ENCODE data around the gene WDFY3. TPM values are rescaled to one million over a fixed set of nuclear protein-coding genes. Genes with fewer than 3 reads are reported as not detected.
A peak's percentile ranks its signal among the peaks of the same experiment; 100 is the strongest.

The WDFY3 gene
- total and polyA plus RNA-seq, 2 experiments from 2014 or later = 8.0 to 89.0 TPM

GRCh38 chr4:84892950-84893349 lies 73.5 kb downstream of the WDFY3 start:
- H3K4me3 ChIP-seq = no peak overlapping the region
- Mint-ChIP-seq H3K27me3 (ENCODE audit: insufficient read depth, low read depth, poor library complexity) (peaks cover 2% of the 10 kb centered on the region), H3K9me3 (no peaks in the 10 kb centered on the region), H3K4me1 (peaks cover 15% of the 10 kb centered on the region), H3K4me3 (no peak overlapping the region), H3K36me3 (ENCODE audit: low read depth) (no peaks in the 10 kb centered on the region; the same call in 2 of the 3 replicates), H3K27ac (peak overlapping the region; percentile 76)
- H3K27ac ChIP-seq (ENCODE audit: low read depth) = peak overlapping the region; percentile 72
- H3K4me1 ChIP-seq (ENCODE audit: insufficient read depth) = peaks cover 31% of the 10 kb centered on the region
- H4K20me1 ChIP-seq (replicated peaks; ENCODE audit: insufficient read depth) = 0 out of 2 replicates have a peak, but pooled peaks cover 3% of the 10 kb centered on the region
- DNase-seq (ENCODE audit: low spot score) (peak; percentile 29), ATAC-seq (peak; percentile 70)
- no peaks in the 10 kb centered on the region for H3K9me2 ChIP-seq (ENCODE audit: insufficient read depth)
- TF ChIP-seq STAT1 (IDR thresholded peaks at IDR 0.05; ENCODE audit: unreplicated experiment) (no peak), CTCF (conservative IDR thresholded peaks at IDR 0.05; ENCODE audit: low read depth in 2 of 2) (no peak), ZNF462 (CRISPR knock-in tag; IDR thresholded peaks at IDR 0.05) (no peak), ETS1 (IDR thresholded peaks at IDR 0.05) (no peak), EZH2phosphoT487 (IDR thresholded peaks at IDR 0.05; ENCODE audit: unreplicated experiment) (no peak), CREB1 (CRISPR knock-in tag; IDR thresholded peaks at IDR 0.05; ENCODE audit: low read depth) (no peak)
- H3K4me2 ChIP-seq = 0 out of 2 replicates have a peak overlapping the region, but pooled peaks have one; percentile 28
- H3K79me2 ChIP-seq (replicated peaks; ENCODE audit: insufficient read depth) = peaks cover 4% of the 10 kb centered on the region
- 0 out of 2 replicates have a peak, but pooled peaks cover 3% of the 10 kb centered on the region for H3F3A ChIP-seq (replicated peaks; ENCODE audit: low read depth)
- no peak overlapping the region for H2AFZ ChIP-seq
- no peaks in the 10 kb centered on the region for H3K27me3 ChIP-seq (ENCODE audit: insufficient read depth)
- no peaks in the 10 kb centered on the region for H3K36me3 ChIP-seq (ENCODE audit: insufficient read depth)
